Heart right ventricle (tissue), 16 donors: ENCODE results near the gene KRT78. TPM values are rescaled to one million over a fixed set of nuclear protein-coding genes. Genes with fewer than 3 reads are reported as not detected.

Experiments
- ATAC-seq, 8 donors: fragments of 200-7000 bp; cut with Tn5 transposase; one replicate each; pipeline ENCODE4 v1.9.1; 2020; ENCODE audit warnings: mild to moderate bottlenecking in 8 of 8, moderate library complexity in 8 of 8, moderate number of reproducible peaks in 1 of 8
- DNase-seq, 2 donors: peaks; one replicate each; pipeline ENCODE4 v3.0.0-alpha.2; 2020
- H3K27ac ChIP-seq, 10 donors: fragments of 200-600 bp; sonication (generic) in 2 of 10; one replicate each; pipeline versions ENCODE4 v1.5.0 to v1.8.0; 2020 to 2022; ENCODE audit warnings: mild to moderate bottlenecking in 3 of 10
- H3K27me3 ChIP-seq, 7 donors: fragments of 200-600 bp; one replicate each; pipeline ENCODE4 v1.8.0; 2021 to 2022; ENCODE audit warnings: mild to moderate bottlenecking in 2 of 7
- H3K36me3 ChIP-seq, 9 donors: fragments of 200-600 bp; sonication (generic) in 1 of 9; one replicate each; pipeline versions ENCODE4 v1.5.0 to v1.8.0; 2020 to 2022; ENCODE audit warnings: mild to moderate bottlenecking in 2 of 9
- H3K4me1 ChIP-seq, 9 donors: fragments of 200-600 bp; sonication (generic) in 1 of 9; one replicate each; pipeline versions ENCODE4 v1.5.0 to v1.8.0; 2020 to 2022; ENCODE audit warnings: mild to moderate bottlenecking in 4 of 9
- H3K4me3 ChIP-seq, 10 donors: fragments of 200-600 bp; sonication (generic) in 2 of 10; one replicate each; pipeline versions ENCODE4 v1.5.0 to v1.8.0; 2020 to 2022; ENCODE audit warnings: mild to moderate bottlenecking in 7 of 10, moderate library complexity in 2 of 10
- H3K9me3 ChIP-seq, 11 donors: fragments of 200-600 bp in 10 of 11; sonication (generic) in 2 of 11; one replicate each; pipeline versions ENCODE4 v1.5.0 to v1.8.0; 2013 to 2022; ENCODE audit warnings: mild to moderate bottlenecking in 2 of 11, control low read depth in 1 of 11, moderate library complexity in 1 of 11
- WGBS, 2 donors: extraction: QIAGEN DNeasy Blood & Tissue Kit; methylation state at CpG; one replicate each; pipeline ENCODE4 v1.1.7; 2013; ENCODE audit warnings: inconsistent platforms in 1 of 2; 5-methylcytosine and 5-hydroxymethylcytosine counted together
- intact Hi-C, 10 donors: fragments of 100-400 bp; cut with DNase I; formaldehyde crosslinking; loops; one replicate each; pipeline versions ENCODE4 v1.11.1 to v1.14.2; 2022
- polyA plus RNA-seq, 2 donors: library from polyadenylated mRNA; stranded (reverse); fragments of 200-250 nt; gene quantifications; one replicate each; pipeline ENCODE4 v1.2.3, GENCODE V29; 2013
- total RNA-seq, 10 donors: library from RNA; stranded (reverse); fragmentation: NEBNext Ultra II Directional in 3 of 10; extraction: Animal tissue kit (Norgen Biotek cat#: 25700) in 3 of 10; gene quantifications; one replicate each; pipeline versions ENCODE4 v1.2.1 to v1.2.4, GENCODE V29; 2021 to 2023
- TF ChIP-seq, protein P1 (sequence below), 9 donors: fragments of 200-600 bp; sonication (generic) in 2 of 9; IDR thresholded peaks; one replicate each; pipeline versions ENCODE4 v1.5.0 to v1.8.0; 2021 to 2022; ENCODE audit warnings: antibody characterized with exemption in 9 of 9, mild to moderate bottlenecking in 5 of 9, moderate library complexity in 1 of 9
- donor health status: Arrhythmogenic right ventricular cardiomyopathy.
- donor health status: ischemic (EF 13 %, LVEDD 7.1; RV severe dilation, severe dysfunction).
- donor health status: healthy with polysubstance abuse.
- donor health status: DM: no; HTN: yes; CAD: no.
- donor health status: DM: no; HTN: no; CAD: no.
- donor health status: ischemic (EF 25% LVEDD 6.9; RV normal size, moderate dysfunction).
- donor health status: ischemic (EF 25% LVEDD 5.7; RV mildly dilated, moderate dysfunction).
- donor health status: healthy.
- donor health status: DM: yes; HTN: yes; CAD: no.
- donor health status: Ischemic cardiomyopathy.
- donor health status: ischemic (EF 35%, LVEDD 5.7; RV mildly dilated, moderate dysfunction).
- donor health status: nonischemic (EF 11% LVEDD 7.7; RV severe dilation, severe dysfunction).
- donor health status: DM: yes; HTN: yes; CAD: no.
- donor health status: PGD.
- donor health status: ischemic (EF 29% LVEDD 5.4; RV normal size, mild dysfunction).
- donor health status: nonischemic (EF 23%, LVEDD 6.1; RV moderate dilation, normal function).

KRT78 gene
- total and polyA plus RNA-seq, 12 donors: 0.07 TPM; not detected in 11

DNA sequence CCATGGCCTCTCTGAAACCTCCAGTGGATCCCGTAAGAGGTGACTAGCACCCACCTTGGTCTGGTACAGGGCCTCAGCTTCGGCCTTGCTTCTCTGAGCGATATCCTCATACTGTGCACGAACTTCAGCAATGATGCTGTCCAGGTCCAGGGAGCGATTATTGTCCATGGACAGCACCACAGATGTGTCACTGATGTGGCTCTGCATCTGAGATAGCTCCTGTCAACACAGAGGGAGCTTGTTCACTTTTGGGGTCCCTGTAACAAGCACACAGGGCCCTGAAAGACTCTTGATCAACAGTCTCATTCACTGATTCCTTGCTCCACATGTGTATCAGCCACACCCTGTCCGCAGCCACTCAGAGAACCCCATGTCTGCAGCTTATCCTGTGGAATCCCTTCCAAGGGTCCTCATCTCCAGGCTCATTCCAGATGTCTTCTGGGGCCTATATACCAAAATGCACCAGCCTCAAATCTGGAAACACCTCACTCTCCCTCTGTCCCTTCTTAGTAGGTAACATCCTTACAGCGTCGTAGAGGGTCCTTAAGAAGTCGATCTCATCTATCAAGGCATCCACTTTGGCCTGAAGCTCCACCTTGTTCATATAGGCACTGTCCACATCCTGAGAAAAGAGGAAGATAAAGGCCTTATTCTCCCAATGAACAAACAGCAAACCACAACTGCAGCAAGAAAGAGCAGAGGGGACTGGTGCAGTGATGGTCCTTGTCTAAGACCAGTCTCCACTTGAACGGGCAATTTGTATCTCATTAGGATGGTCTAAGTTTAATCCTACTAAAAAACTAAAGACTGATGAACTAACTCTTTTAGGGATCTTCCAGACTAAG, 56.4 kb downstream of the KRT78 start:
- H3K4me3 ChIP-seq: no peak overlapping the region
- ATAC-seq: no peak

DNA sequence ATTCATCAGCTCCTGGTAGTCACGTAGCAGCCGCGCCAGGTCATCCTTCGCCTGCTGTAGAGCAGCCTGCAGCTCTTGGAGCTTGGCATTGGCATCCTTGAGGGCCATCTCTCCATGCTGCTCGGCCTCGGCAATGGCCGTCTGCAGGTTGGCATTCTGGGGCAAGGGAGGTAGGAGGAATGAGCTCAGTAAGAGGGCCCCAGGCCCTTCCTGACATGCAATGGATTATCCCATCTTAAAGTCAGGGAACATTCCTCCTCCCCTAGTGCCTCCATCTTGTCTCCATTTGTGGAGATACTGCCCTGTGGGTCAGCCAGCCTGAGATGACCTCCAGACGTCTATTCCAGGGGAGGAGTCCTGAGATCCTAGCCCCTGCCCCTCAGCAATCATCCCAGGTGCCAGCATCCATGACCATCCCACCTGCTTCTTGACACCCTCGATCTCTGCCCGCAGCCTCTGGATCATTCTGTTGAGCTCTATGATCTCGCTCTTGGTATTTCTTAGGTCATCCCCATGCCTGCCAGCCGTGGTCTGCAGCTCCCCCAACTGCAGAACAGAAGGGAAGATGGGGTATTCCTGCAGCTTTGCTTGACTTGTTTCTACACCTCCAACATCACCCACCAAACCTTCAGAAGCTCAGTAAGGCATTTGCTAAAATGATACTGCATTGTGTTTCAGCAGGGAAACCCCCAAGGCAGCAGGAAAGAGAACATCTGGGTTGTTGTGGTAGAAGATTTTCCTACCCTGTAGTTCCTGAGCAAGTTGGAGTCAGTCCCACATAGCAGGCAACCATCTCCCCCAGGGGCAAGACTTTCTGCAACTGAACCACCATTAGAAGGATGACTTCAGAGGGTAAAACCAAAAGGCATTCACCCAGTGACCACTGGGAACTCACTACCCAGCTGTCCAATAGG, 57.3 kb downstream of the KRT78 start:
- TF ChIP-seq, protein P1, sequence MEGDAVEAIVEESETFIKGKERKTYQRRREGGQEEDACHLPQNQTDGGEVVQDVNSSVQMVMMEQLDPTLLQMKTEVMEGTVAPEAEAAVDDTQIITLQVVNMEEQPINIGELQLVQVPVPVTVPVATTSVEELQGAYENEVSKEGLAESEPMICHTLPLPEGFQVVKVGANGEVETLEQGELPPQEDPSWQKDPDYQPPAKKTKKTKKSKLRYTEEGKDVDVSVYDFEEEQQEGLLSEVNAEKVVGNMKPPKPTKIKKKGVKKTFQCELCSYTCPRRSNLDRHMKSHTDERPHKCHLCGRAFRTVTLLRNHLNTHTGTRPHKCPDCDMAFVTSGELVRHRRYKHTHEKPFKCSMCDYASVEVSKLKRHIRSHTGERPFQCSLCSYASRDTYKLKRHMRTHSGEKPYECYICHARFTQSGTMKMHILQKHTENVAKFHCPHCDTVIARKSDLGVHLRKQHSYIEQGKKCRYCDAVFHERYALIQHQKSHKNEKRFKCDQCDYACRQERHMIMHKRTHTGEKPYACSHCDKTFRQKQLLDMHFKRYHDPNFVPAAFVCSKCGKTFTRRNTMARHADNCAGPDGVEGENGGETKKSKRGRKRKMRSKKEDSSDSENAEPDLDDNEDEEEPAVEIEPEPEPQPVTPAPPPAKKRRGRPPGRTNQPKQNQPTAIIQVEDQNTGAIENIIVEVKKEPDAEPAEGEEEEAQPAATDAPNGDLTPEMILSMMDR (IDR thresholded peaks at IDR 0.05): no peak
- no peak overlapping the region for H3K4me3 ChIP-seq
- H3K36me3 ChIP-seq: no peaks in the 10 kb centered on the region
- intact Hi-C loops: no loop called here
- no peak overlapping the region for H3K27ac ChIP-seq
- H3K4me1 ChIP-seq: peaks cover 0 to 6% (median 0%) of the 10 kb centered on the region in 9 donors
- WGBS, 2 donors: 87 to 92% methylated on average over 12 of the region's 12 CpGs
- H3K27me3 ChIP-seq: peaks cover 0 to 75% (median 45%) of the 10 kb centered on the region in 7 donors
- ATAC-seq (no peak), DNase-seq (no peak)
- H3K9me3 ChIP-seq: no peaks in the 10 kb centered on the region

More for the DNA sequence above, 56.4 kb downstream of the KRT78 start:
- H3K9me3 ChIP-seq: no peaks in the 10 kb centered on the region
- no peaks in the 10 kb centered on the region for H3K36me3 ChIP-seq
- H3K27me3 ChIP-seq: peaks cover 0 to 74% (median 45%) of the 10 kb centered on the region in 7 donors
- intact Hi-C loops: no loop called here
- H3K27ac ChIP-seq: no peak overlapping the region
- TF ChIP-seq, protein P1 (IDR thresholded peaks at IDR 0.05): no peak
- peaks cover 0 to 6% (median 0%) of the 10 kb centered on the region in 9 donors for H3K4me1 ChIP-seq
- no peak for DNase-seq
- 80 to 88% methylated on average over 10 of the region's 10 CpGs for WGBS, 2 donors

DNA sequence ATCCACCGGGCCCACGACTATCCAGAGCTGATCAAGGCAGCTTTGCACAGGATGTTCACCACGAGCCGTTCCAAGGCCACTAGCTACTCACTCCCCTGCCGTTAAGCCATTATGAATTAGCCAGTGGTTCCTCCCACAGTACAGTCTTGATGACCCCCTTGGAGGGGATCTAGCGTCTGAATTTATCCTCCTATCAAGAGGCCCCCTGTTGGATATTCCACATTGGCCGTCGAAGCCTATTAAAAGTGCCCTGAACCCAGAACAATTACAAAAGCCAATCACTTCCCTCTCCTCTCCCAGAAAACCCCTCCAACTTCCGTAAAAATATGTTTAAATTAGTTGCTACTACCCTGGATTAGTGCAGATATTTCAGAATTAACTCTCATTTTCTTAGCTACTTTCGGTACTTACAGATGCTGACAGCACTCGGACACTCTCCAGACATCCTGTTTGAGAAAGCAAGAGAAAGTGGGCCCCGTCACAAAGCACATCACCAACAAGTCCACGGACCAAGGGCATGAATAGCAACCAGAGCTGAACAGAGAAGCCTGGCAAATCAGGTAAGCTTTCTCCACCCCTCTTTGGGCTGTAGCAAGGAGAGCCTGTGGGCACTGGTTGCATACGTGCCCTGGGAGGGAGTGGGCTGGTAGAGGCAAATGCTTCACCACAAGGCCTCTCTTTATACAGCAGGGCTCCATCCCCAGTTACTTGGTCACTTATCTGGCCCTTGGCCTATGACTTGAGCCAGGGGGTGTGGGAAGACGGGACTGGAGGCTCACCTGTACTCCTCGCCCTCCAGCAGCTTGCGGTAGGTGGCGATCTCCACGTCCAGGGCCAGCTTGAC, 58.1 kb downstream of the KRT78 start:
- H3K4me3 ChIP-seq: no peak overlapping the region
- TF ChIP-seq, protein P1 (IDR thresholded peaks at IDR 0.05): no peak

More for the DNA sequence above, 58.1 kb downstream of the KRT78 start:
- Histone ChIP-seq H3K36me3 (no peaks in the 10 kb centered on the region), H3K27me3 (peaks cover 0 to 75% (median 45%) of the 10 kb centered on the region in 7 donors), H3K27ac (no peak overlapping the region), H3K4me1 (peaks cover 0 to 6% (median 0%) of the 10 kb centered on the region in 9 donors), H3K9me3 (no peaks in the 10 kb centered on the region)
- 53 to 57% methylated on average over 19 of the region's 19 CpGs for WGBS, 2 donors
- DNase-seq (no peak), ATAC-seq (no peak)
- intact Hi-C loops: no loop called here
